ENCODE measurements around the gene CYP3A5. TPM values are rescaled to one million over a fixed set of nuclear protein-coding genes. Genes with fewer than 3 reads are reported as not detected.
"Not testable (repeated sequence)": the region's sequence is repeated elsewhere in the genome, so short reads cannot be mapped to it uniquely, and the experiment has no call there.

CYP3A5 gene
- polyA plus RNA-seq, 2 of the 4 experiments (the other 2 are of a cell fraction): 2.3 to 9.7 TPM

GRCh38 chr7:99639267-99639666, 40.5 kb downstream of the CYP3A5 start:
- Histone ChIP-seq H3K4me2 (no peak overlapping the region), H3K4me1 (no peaks in the 10 kb centered on the region), H3K9me3 (no peaks in the 10 kb centered on the region), H3K27ac (no peak overlapping the region), H3K4me3 (no peak overlapping the region)
- CTCF ChIA-PET: interaction anchor here (0.6 to 2.2 kb wide), 2 partner anchors 8 to 124 kb away, joined by 3 to 9 read pairs; no protein-coding TSS in a partner anchor
- ATAC-seq: no peak
- POLR2A ChIA-PET: no interaction called here
- no peak for DNase-seq (ENCODE audit: low read depth in 1 of 2, low spot score in 1 of 2)
- TF ChIP-seq TP53 (CRISPR knock-in tag; IDR thresholded peaks at IDR 0.05): no peak
- no peak for TF ChIP-seq BCL3 (IDR thresholded peaks at IDR 0.05)
- no peak for TF ChIP-seq HOXB5 (CRISPR knock-in tag; IDR thresholded peaks at IDR 0.05)
- TF ChIP-seq CBX2 (IDR thresholded peaks at IDR 0.05; ENCODE audit: borderline replicate concordance, low read depth): no peak
- TF ChIP-seq SREBF2 (IDR thresholded peaks at IDR 0.05): no peak
- TF ChIP-seq KDM5A (IDR thresholded peaks at IDR 0.05): no peak
- TF ChIP-seq ESRRA (IDR thresholded peaks at IDR 0.05; ENCODE audit: borderline replicate concordance, low read length): no peak
- no peak for TF ChIP-seq RNF2 (IDR thresholded peaks at IDR 0.05; ENCODE audit: borderline replicate concordance, low read depth)
- TF ChIP-seq POLR2A (IDR thresholded peaks at IDR 0.05; ENCODE audit: low read length): no peak
- TF ChIP-seq PHF8 (IDR thresholded peaks at IDR 0.05; ENCODE audit: borderline replicate concordance, low read depth): no peak
- TF ChIP-seq FOXS1 (CRISPR knock-in tag; IDR thresholded peaks at IDR 0.05): no peak
- no peak for TF ChIP-seq CBX8 (IDR thresholded peaks at IDR 0.05)
- no peak for FAIRE-seq

DNA sequence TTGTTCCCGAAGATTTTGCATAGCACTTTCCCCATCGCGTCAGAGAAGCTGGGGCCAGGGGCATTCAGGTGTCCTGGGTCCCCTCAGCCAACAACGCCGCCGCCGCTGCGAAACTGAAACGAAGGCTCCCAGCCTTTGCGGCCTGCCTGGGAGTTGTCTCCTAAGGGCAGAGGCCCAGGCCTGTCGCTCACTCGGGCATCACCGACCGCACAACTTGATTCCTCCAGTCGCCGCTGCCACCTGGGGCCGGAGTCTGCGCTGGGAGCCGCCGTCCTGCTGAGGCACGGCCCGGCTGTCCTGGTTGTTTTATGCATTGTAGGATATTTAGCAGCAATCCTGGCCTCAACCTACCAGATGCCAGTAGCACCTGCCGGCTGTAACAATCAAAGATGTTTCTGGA, 41.1 kb downstream of the CYP3A5 start:
- WGBS (ENCODE audit: missing lambda C conversion rate): 96% methylated on average over 23 of the region's 23 CpGs
- H3K4me3 ChIP-seq: no peak overlapping the region
- no peaks in the 10 kb centered on the region for H3K9me3 ChIP-seq
- ChIA-PET POLR2A (no interaction called here), CTCF (interaction anchor here (0.7 kb wide), 1 partner anchor 10 kb away, joined by 4 read pairs; no protein-coding TSS in a partner anchor)
- no peak overlapping the region for H3K27ac ChIP-seq
- H3K4me2 ChIP-seq: no peak overlapping the region
- FAIRE-seq (no peak), ATAC-seq (no peak), DNase-seq (ENCODE audit: low read depth in 1 of 2, low spot score in 1 of 2) (no peak)
- H3K4me1 ChIP-seq: no peaks in the 10 kb centered on the region
- TF ChIP-seq TFCP2L1 (CRISPR knock-in tag; IDR thresholded peaks at IDR 0.05) (no peak), REST (IDR thresholded peaks at IDR 0.05) (no peak), RAD21 (conservative IDR thresholded peaks at IDR 0.05 in 1 of 2, IDR thresholded peaks at IDR 0.05 in 1 of 2) (no peak), ZNF302 (CRISPR knock-in tag; IDR thresholded peaks at IDR 0.05) (no peak), ZSCAN20 (CRISPR knock-in tag; IDR thresholded peaks at IDR 0.05) (no peak), FOXS1 (CRISPR knock-in tag; IDR thresholded peaks at IDR 0.05) (no peak), RNF2 (IDR thresholded peaks at IDR 0.05; ENCODE audit: borderline replicate concordance, low read depth) (no peak), TP53 (CRISPR knock-in tag; IDR thresholded peaks at IDR 0.05) (no peak), MAFK (IDR thresholded peaks at IDR 0.05; ENCODE audit: partially characterized antibody) (no peak), RARB (CRISPR knock-in tag; IDR thresholded peaks at IDR 0.05) (no peak), E2F6 (IDR thresholded peaks at IDR 0.05; ENCODE audit: borderline replicate concordance, low read depth) (no peak), ATOH8 (CRISPR knock-in tag; IDR thresholded peaks at IDR 0.05; ENCODE audit: low read depth) (no peak), EHF (CRISPR knock-in tag; IDR thresholded peaks at IDR 0.05) (no peak), BHLHE40 (IDR thresholded peaks at IDR 0.05; ENCODE audit: low read depth, low read length) (no peak), POLR2AphosphoS2 (conservative IDR thresholded peaks at IDR 0.05; ENCODE audit: low read length) (no peak), KDM5A (IDR thresholded peaks at IDR 0.05) (no peak), CHD2 (IDR thresholded peaks at IDR 0.05; ENCODE audit: low read length, partially characterized antibody) (no peak), ZFP36 (IDR thresholded peaks at IDR 0.05; ENCODE audit: borderline replicate concordance, partially characterized antibody) (no peak)

DNA sequence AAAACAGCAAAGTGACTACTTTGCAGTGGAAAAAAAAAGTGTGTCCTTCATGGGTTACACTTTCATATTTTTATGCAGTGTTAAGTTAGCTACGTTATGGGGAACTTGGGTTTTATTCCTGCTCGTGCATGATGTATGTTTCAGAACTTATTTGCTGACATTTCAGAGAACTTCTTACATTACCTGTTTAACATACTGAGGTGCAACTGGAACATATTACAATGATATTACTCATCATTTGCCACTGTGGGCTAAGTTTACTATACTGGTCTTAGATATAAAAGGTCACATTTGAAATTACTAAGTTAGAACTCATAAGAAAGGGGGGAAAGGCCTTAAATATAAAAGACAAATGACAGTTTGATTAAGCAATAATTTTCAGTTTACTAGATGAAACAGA, 42.4 kb downstream of the CYP3A5 start:
- FAIRE-seq: peak; percentile 80
- CTCF ChIA-PET; ATAC-seq; H3K4me3 ChIP-seq; H3K4me2 ChIP-seq; H3K27ac ChIP-seq; DNase-seq (ENCODE audit: low read depth in 1 of 2, low spot score in 1 of 2); H3K4me1 ChIP-seq; H3K9me3 ChIP-seq; POLR2A ChIA-PET: not testable (repeated sequence)
- 86% methylated on average over 2 of the region's 2 CpGs for WGBS (ENCODE audit: missing lambda C conversion rate)

Data from A549 (cell line).